DND-41 (cell line): ENCODE measurements around the gene NLRP7.

Experiments used
- CTCF ChIP-seq: IDR thresholded peaks from 2 replicates; pipeline ENCODE4 v1.5.1; 2012; ENCODE audit warnings: borderline replicate concordance, low read length, moderate library complexity, mild to moderate bottlenecking; ENCODE audit not compliant: poor library complexity, severe bottlenecking; ENCODE audit errors: extremely low read depth
- EZH2 ChIP-seq: IDR thresholded peaks from 3 replicates; pipeline ENCODE4 v1.6.1; 2012; ENCODE audit warnings: borderline replicate concordance, low read depth, mild to moderate bottlenecking, moderate library complexity, low read length, inconsistent platforms; ENCODE audit not compliant: severe bottlenecking

- TF ChIP-seq EZH2 (no peak), CTCF (no peak)
Observed at GRCh38 chr19:54875506-54875905, 71.8 kb downstream of the NLRP7 start.
